Psoas muscle (tissue), 8 donors: ENCODE measurements around the gene WSCD2. TPM values are rescaled to one million over a fixed set of nuclear protein-coding genes. Genes with fewer than 3 reads are reported as not detected.

ENCODE experiments used
- ATAC-seq, 4 donors: fragments of 200-7000 bp; cut with Tn5 transposase; one replicate each; pipeline ENCODE4 v1.9.1; 2020; ENCODE audit warnings: moderate library complexity in 3 of 4, mild to moderate bottlenecking in 2 of 4
- DNase-seq, 2 donors: peaks; one replicate each; pipeline ENCODE4 v3.0.0-alpha.2; 2020
- H3K27ac ChIP-seq: fragments of 200-600 bp; one replicate; pipeline ENCODE4 v1.8.0; 2022
- H3K27me3 ChIP-seq, 3 donors: fragments of 200-600 bp in 1 of 3; one replicate each; pipeline versions ENCODE4 v1.6.1 to v1.8.0; 2013 to 2022; ENCODE audit warnings: low read length in 2 of 3, mild to moderate bottlenecking in 2 of 3, moderate library complexity in 1 of 3; ENCODE audit not compliant: insufficient read depth in 3 of 3
- H3K36me3 ChIP-seq, 2 donors: fragments of 200-600 bp in 1 of 2; one replicate each; pipeline versions ENCODE4 v1.6.1 to v1.8.0; 2013 to 2022; ENCODE audit warnings: low read depth in 1 of 2, mild to moderate bottlenecking in 1 of 2, moderate library complexity in 1 of 2; ENCODE audit not compliant: insufficient read depth in 1 of 2
- H3K4me1 ChIP-seq: fragments of 200-600 bp; one replicate; pipeline ENCODE4 v1.8.0; 2022
- H3K4me3 ChIP-seq: fragments of 200-600 bp; one replicate; pipeline ENCODE4 v1.8.0; 2022; ENCODE audit warnings: mild to moderate bottlenecking
- H3K9me3 ChIP-seq: fragments of 200-600 bp; one replicate; pipeline ENCODE4 v1.8.0; 2022
- WGBS, 3 donors: extraction: QIAGEN DNeasy Blood & Tissue Kit; methylation state at CpG; one replicate each; pipeline versions ENCODE4 v1.1.6 to v1.1.7; 2013; 5-methylcytosine and 5-hydroxymethylcytosine counted together
- intact Hi-C, 2 donors: fragments of 100-400 bp; cut with DNase I; formaldehyde crosslinking; loops; one replicate each; pipeline versions ENCODE4 v1.11.0 to v1.14.2; 2022
- polyA plus RNA-seq, 3 donors: library from polyadenylated mRNA; stranded (reverse); fragments of 200-250 nt; gene quantifications; one replicate each; pipeline ENCODE4 v1.2.3, GENCODE V29; 2013
- total RNA-seq, 4 donors: library from RNA; stranded (reverse); fragmentation: NEBNext Ultra II Directional in 2 of 4; extraction: Animal tissue kit (Norgen Biotek cat#: 25700) in 2 of 4; gene quantifications; one replicate each; pipeline versions ENCODE4 v1.2.1 to v1.2.4, GENCODE V29; 2021 to 2023
- TF ChIP-seq, protein P1 (sequence below): fragments of 200-600 bp; IDR thresholded peaks from one replicate; pipeline ENCODE4 v1.8.0; 2022; ENCODE audit warnings: antibody characterized with exemption
- donor health status: healthy with polysubstance abuse.
- donor health status: DM: no; HTN: no; CAD: no; lungs with moderate emphysema.
- donor health status: Bipolar disorder and iron deficiency.
- donor health status: healthy.
- donor health status: DM: yes; HTN: yes; CAD: no.
- donor health status: DM: no; HTN: no; CAD: no.
- donor health status: DM: no; HTN: no; CAD: no.
- donor health status: DM: yes; HTN: yes; CAD: no.

Gene WSCD2
- total and polyA plus RNA-seq, 7 donors = 0.01 to 0.21 TPM; not detected in 5

DNA sequence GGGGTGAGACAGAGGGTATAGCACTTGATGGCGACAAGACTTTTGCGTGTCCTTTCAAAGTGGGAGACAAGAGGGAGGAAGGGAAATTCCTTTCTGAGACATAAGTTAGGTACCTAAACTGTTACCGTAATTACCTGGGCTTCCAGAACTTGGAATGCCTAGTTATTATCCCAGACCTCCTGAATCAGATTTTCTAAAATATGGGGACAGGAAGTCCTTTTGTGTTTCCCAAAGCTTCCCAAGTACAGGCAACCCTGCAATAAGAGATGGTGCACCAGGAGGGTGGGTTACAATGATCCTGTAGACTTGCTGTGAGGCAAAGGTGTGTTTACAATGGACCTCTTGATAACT lies 126.1 kb downstream of the WSCD2 start:
- TF ChIP-seq, protein P1, sequence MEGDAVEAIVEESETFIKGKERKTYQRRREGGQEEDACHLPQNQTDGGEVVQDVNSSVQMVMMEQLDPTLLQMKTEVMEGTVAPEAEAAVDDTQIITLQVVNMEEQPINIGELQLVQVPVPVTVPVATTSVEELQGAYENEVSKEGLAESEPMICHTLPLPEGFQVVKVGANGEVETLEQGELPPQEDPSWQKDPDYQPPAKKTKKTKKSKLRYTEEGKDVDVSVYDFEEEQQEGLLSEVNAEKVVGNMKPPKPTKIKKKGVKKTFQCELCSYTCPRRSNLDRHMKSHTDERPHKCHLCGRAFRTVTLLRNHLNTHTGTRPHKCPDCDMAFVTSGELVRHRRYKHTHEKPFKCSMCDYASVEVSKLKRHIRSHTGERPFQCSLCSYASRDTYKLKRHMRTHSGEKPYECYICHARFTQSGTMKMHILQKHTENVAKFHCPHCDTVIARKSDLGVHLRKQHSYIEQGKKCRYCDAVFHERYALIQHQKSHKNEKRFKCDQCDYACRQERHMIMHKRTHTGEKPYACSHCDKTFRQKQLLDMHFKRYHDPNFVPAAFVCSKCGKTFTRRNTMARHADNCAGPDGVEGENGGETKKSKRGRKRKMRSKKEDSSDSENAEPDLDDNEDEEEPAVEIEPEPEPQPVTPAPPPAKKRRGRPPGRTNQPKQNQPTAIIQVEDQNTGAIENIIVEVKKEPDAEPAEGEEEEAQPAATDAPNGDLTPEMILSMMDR = no peak
- Histone ChIP-seq H3K4me1 (no peaks in the 10 kb centered on the region), H3K36me3 (no peaks in the 10 kb centered on the region), H3K9me3 (peaks cover 6% of the 10 kb centered on the region), H3K27me3 (peaks cover 0 to 1% (median 0%) of the 10 kb centered on the region in 3 donors), H3K4me3 (no peak overlapping the region), H3K27ac (no peak overlapping the region)
- 76 to 84% (median 81%) methylated on average over 3 of the region's 3 CpGs for WGBS, 3 donors
- intact Hi-C loops = no loop called here
- ATAC-seq = no peak
- no peak for DNase-seq

DNA sequence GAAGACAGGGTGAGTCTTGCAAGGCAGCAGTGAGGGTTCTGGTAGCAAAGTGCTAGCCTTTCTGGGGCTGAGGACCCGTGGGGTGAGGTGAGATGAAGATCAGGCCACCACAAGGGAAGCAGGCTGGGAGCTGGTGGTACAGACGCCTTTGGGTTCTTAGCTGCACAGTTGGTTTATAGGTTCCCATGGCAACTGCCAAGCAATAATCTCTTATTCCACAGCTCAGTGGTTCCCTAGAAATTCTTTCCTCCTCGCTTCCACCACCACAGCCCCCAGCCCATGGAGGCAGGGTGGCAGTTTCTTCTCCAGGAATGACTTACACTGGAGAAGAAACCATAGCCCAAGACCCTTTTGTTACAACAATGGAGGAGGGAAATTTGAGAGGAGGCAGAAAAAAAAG lies 127.9 kb downstream of the WSCD2 start:
- Histone ChIP-seq H3K27me3 (peaks cover 0 to 1% (median 0%) of the 10 kb centered on the region in 3 donors), H3K4me1 (no peaks in the 10 kb centered on the region), H3K4me3 (no peak overlapping the region), H3K9me3 (peaks cover 17% of the 10 kb centered on the region), H3K36me3 (no peaks in the 10 kb centered on the region), H3K27ac (no peak overlapping the region)
- TF ChIP-seq, protein P1 = no peak
- intact Hi-C loops = no loop called here
- WGBS, 3 donors = 23 to 30% (median 25%) methylated on average over 3 of the region's 3 CpGs
- no peak for DNase-seq
- ATAC-seq = no peak

DNA sequence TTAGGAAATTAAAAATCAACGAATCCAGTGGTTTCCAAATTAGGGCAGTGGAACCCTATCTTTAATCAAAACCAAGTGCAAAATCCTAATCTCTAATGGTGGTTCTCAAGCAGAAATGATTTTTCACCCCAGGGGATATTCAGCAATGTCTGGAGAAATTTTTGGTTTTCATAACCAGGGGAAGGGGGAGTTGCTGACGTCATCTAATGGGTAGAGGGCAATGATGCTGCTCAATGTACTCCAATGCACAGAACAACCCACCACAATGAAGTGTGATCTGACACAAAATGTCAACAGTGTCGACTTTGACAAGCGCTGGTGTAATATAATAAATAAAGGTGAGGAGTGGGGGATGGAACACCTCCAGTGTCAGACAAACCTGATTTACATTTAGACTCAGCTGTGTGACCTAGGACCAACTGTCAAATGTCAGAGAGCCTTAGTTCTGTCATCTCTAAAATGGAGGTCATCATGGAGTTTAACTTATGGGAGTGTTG lies 128.6 kb downstream of the WSCD2 start:
- peaks cover 17% of the 10 kb centered on the region for H3K9me3 ChIP-seq
- no peak overlapping the region for H3K4me3 ChIP-seq
- WGBS, 3 donors = 70 to 73% (median 71%) methylated on average over 4 of the region's 4 CpGs
- no peaks in the 10 kb centered on the region for H3K4me1 ChIP-seq
- no peak overlapping the region for H3K27ac ChIP-seq
- ATAC-seq = no peak
- DNase-seq = no peak
- TF ChIP-seq, protein P1 = no peak
- intact Hi-C loops = no loop called here
- peaks cover 0 to 1% (median 0%) of the 10 kb centered on the region in 3 donors for H3K27me3 ChIP-seq
- no peaks in the 10 kb centered on the region for H3K36me3 ChIP-seq

DNA sequence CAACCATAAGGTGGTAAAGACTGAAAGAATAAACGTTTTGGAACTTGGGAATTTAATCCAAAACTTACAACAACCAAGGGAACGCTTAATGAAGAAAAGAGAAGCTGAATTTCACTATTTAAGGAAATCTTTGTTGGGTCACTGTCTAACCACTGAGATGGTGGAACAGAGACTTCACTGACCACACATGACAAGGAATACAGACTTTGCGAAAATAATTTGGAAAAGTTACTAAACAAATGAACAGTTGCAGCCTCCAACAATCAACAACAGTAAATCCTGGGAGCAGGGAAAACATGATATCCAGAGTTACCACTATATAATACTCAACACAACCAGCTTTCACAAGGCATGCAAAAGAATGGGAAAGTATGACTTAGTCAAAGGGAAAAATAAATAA lies 131.0 kb downstream of the WSCD2 start:
- no peak for ATAC-seq
- DNase-seq = no peak
- H3K27me3 ChIP-seq = no peaks in the 10 kb centered on the region
- intact Hi-C loops = no loop called here
- H3K9me3 ChIP-seq = peaks cover 17% of the 10 kb centered on the region
- no peaks in the 10 kb centered on the region for H3K4me1 ChIP-seq
- TF ChIP-seq, protein P1 = no peak
- no peak overlapping the region for H3K4me3 ChIP-seq
- H3K27ac ChIP-seq = no peak overlapping the region
- H3K36me3 ChIP-seq = no peaks in the 10 kb centered on the region
- WGBS, 3 donors = 35 to 63% (median 36%) methylated on average over 3 of the region's 3 CpGs

DNA sequence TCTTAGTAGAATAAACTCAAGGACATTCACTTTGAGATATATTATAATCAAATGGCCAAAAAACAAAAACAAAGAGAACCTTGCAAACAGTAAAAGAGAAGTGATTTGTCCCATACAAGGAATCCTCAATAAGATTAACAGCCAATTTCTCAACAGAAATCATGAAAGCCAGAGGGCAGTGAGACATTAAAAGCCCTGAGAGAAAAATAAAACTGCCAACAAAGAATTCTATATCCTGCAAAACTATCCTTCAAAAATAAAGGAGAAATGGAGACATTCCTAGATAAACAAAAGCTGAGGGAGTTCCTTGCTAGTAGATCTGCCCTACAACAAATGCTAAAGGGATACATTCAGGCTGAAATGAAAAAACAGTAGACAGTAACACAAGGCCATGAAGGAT lies 131.9 kb downstream of the WSCD2 start:
- H3K27me3 ChIP-seq = no peaks in the 10 kb centered on the region
- no peak for DNase-seq
- intact Hi-C loops = no loop called here

More for the DNA sequence above, 131.9 kb downstream of the WSCD2 start:
- Histone ChIP-seq H3K9me3 (peaks cover 17% of the 10 kb centered on the region), H3K4me3 (no peak overlapping the region), H3K4me1 (no peaks in the 10 kb centered on the region), H3K36me3 (no peaks in the 10 kb centered on the region), H3K27ac (no peak overlapping the region)
- TF ChIP-seq, protein P1 = no peak
- ATAC-seq = no peak
